Measurements from ENCODE around the gene JAM3. TPM values are rescaled to one million over a fixed set of nuclear protein-coding genes. Genes with fewer than 3 reads are reported as not detected.

Gene JAM3
- total RNA-seq, 4 donors from 2014 or later = 60.9 to 124 (median 96.5) TPM

DNA sequence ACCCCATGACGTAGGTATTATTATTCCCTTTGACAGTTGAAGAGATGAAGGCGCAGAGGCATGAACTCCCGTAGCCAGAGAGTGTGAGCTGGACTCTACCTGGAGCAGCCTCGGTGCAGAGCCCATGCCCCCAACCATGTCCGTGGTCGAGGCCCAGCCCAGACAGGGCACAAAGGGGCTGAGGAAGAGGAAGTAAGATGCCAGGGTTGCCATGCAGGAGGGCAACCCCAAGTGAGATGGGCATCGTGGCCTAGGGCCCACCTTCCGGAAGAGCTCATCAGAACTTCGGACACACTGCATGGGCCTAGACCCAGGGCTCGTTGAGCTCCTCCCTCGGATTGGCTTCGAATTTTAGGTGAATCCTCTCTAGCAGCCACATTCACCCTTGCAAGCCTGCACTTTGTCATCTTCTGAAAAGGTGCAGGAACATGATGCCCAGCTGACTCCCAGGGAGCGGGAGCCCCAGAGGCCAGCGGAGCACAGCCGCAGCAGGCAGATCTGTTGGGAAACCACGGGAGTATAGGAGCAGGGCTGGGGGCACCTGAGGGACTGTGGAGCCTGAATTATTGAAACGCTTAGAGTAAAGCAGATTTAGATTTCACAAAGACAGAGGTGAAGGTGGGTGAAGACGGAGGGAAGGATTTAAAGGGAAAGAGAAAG, 29.0 kb upstream of the JAM3 start:
- Histone ChIP-seq H3K27ac (no peak overlapping the region), H3K36me3 (no peaks in the 10 kb centered on the region), H3K27me3 (no peaks in the 10 kb centered on the region), H3K4me3 (no peak overlapping the region), H3K4me1 (peaks cover 0 to 34% (median 4%) of the 10 kb centered on the region in 4 donors), H3K9me3 (no peaks in the 10 kb centered on the region)
- TF ChIP-seq, protein P1, sequence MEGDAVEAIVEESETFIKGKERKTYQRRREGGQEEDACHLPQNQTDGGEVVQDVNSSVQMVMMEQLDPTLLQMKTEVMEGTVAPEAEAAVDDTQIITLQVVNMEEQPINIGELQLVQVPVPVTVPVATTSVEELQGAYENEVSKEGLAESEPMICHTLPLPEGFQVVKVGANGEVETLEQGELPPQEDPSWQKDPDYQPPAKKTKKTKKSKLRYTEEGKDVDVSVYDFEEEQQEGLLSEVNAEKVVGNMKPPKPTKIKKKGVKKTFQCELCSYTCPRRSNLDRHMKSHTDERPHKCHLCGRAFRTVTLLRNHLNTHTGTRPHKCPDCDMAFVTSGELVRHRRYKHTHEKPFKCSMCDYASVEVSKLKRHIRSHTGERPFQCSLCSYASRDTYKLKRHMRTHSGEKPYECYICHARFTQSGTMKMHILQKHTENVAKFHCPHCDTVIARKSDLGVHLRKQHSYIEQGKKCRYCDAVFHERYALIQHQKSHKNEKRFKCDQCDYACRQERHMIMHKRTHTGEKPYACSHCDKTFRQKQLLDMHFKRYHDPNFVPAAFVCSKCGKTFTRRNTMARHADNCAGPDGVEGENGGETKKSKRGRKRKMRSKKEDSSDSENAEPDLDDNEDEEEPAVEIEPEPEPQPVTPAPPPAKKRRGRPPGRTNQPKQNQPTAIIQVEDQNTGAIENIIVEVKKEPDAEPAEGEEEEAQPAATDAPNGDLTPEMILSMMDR (IDR thresholded peaks at IDR 0.05) = no peak
- no peak for TF ChIP-seq POLR2A (IDR thresholded peaks at IDR 0.05)
- DNase-seq (ENCODE audit: low spot score in 2 of 2) = no peak
- 85 to 89% methylated on average over 17 to 18 of the region's 18 CpGs for WGBS, 2 donors

DNA sequence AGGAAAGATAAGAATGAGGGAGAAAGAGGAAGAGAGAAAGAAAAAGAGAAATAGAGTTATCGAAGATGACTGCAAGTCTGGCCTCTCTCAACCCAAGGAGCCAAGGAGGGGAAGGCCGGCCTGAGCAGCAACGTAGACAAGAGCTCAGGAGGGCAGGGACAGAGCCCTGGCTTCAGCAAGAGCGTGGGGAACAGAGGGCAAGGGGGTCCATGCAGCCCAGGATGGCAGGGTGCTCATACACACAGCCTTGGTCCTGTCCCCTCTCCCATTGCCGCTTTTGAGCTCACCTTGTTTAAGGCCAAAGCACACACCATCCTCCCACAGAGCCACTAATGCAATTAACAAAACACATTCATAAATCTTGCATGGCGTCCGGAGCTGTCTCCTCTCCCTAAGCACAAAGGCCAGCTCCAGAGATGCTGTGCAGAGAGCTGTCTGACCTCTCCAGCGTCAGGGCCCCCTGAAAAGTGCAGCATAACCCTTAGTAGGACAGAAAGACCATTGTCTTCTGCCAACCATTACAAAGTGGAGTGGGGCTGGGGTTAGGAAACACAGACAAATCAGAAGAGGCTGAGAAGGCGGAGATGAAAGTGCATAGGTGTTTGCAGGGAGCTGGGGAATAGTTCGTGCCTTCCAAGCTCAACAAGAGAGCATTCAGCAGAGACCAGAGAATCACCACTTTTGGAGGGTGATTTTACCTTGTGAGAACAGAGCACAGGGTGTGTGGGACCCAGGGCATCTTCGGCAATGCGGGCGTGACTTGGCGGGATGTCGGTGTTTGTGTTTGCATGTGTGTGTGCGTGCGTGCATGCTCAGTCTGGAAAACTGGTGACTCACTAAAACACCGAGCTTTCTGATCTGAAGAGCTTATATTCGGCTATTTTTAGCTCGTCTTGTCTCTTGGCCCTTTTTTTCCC, 28.2 kb upstream of the JAM3 start:
- Histone ChIP-seq H3K27me3 (no peaks in the 10 kb centered on the region), H3K4me1 (peaks cover 0 to 31% (median 4%) of the 10 kb centered on the region in 4 donors), H3K9me3 (no peaks in the 10 kb centered on the region), H3K36me3 (no peaks in the 10 kb centered on the region), H3K4me3 (no peak overlapping the region), H3K27ac (no peak overlapping the region)
- TF ChIP-seq EP300 (IDR thresholded peaks at IDR 0.05) (no peak), POLR2A (IDR thresholded peaks at IDR 0.05) (no peak)
- TF ChIP-seq, protein P1 (IDR thresholded peaks at IDR 0.05) = no peak
- DNase-seq (ENCODE audit: low spot score in 2 of 2) = no peak
- WGBS, 2 donors = 41 to 59% methylated on average over 20 of the region's 20 CpGs

- Histone ChIP-seq H3K27ac (no peak overlapping the region), H3K4me3 (no peak overlapping the region), H3K27me3 (no peaks in the 10 kb centered on the region), H3K4me1 (peaks cover 0 to 30% (median 4%) of the 10 kb centered on the region in 4 donors), H3K9me3 (no peaks in the 10 kb centered on the region), H3K36me3 (no peaks in the 10 kb centered on the region)
- TF ChIP-seq EP300 (IDR thresholded peaks at IDR 0.05) (no peak), POLR2A (IDR thresholded peaks at IDR 0.05) (no peak)
- TF ChIP-seq, protein P1 (IDR thresholded peaks at IDR 0.05) = no peak
- no peak for DNase-seq (ENCODE audit: low spot score in 2 of 2)
- 66 to 79% methylated on average over 8 of the region's 8 CpGs for WGBS, 2 donors
Measured at GRCh38 chr11:134041349-134041748, 27.5 kb upstream of the JAM3 start.

DNA sequence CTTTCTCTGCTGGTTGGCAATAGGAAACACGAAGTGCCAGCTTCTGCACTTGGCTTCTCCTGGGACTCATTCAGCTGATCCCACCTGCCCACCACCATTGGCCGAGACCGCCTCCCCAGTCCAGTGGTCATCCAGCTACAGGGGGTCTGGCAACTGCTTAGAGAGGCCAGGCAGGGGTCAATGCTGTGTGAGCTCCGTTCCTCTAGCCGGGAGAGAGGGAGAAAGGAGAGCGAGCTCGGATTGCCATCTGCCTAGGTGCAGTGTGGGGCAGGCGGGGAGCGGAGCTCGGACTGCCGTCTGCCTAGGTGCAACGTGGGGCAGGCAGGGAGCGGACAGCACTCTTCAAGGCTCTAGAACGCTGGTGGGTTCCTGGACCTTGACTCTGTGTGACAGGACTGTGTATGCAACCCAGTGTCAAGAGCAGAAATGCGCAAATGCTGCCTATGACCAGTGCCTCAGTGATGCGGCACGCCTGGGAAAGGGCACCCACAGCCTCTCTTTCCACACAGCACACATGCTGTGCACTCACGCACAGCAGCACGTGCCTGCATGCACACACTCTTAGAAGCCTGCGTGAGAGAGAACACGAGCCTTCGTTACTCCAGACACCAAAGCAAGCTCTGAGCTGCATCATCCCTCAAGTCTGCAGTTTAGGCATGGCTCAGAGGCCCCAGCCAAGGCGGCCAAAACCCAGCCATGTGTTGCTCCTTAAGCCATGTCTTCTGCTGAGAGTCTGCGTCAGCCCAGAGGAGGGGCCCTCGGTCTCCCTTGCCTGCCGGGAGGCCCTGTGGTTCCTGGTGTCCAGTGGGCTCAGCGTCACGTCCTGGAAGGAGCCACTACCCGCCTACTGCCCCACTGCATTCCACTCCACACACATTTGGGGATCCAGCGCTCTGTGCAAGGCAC, 26.8 kb upstream of the JAM3 start:
- 90 to 92% methylated on average over 20 to 30 of the region's 30 CpGs for WGBS, 2 donors
- peaks cover 0 to 25% (median 4%) of the 10 kb centered on the region in 4 donors for H3K4me1 ChIP-seq
- no peak overlapping the region for H3K27ac ChIP-seq
- H3K9me3 ChIP-seq = no peaks in the 10 kb centered on the region
- no peak for DNase-seq (ENCODE audit: low spot score in 2 of 2)
- H3K36me3 ChIP-seq = no peaks in the 10 kb centered on the region
- TF ChIP-seq, protein P1 (IDR thresholded peaks at IDR 0.05) = no peak
- TF ChIP-seq POLR2A (IDR thresholded peaks at IDR 0.05) (no peak), EP300 (IDR thresholded peaks at IDR 0.05) (no peak)
- H3K27me3 ChIP-seq = no peaks in the 10 kb centered on the region
- H3K4me3 ChIP-seq = no peak overlapping the region
